Spinal cord (tissue), 10 donors: ENCODE results near the gene SEPTIN1. TPM values are rescaled to one million over a fixed set of nuclear protein-coding genes. Genes with fewer than 3 reads are reported as not detected.
A peak's percentile ranks its signal among the peaks of the same experiment; 100 is the strongest.
"Not testable (repeated sequence)": the region's sequence is repeated elsewhere in the genome, so short reads cannot be mapped to it uniquely, and the experiment has no call there.

Experiments
- DNase-seq, 6 donors: peaks; one replicate each; pipeline versions ENCODE4 v3.0.0 to v3.0.0-alpha.2; 2013 to 2015; ENCODE audit warnings: low spot score in 6 of 6, low read depth in 4 of 6
- H3K27ac ChIP-seq: one replicate; pipeline ENCODE4 v1.5.1; 2013; ENCODE audit warnings: low read depth, low read length, control low read depth
- H3K27me3 ChIP-seq: one replicate; pipeline ENCODE4 v1.6.1; 2013; ENCODE audit warnings: low read length; ENCODE audit not compliant: control insufficient read depth, insufficient read depth
- H3K36me3 ChIP-seq: one replicate; pipeline ENCODE4 v1.6.1; 2013; ENCODE audit warnings: low read length; ENCODE audit not compliant: control insufficient read depth, insufficient read depth
- H3K4me1 ChIP-seq: one replicate; pipeline ENCODE4 v1.6.1; 2013; ENCODE audit warnings: low read length; ENCODE audit not compliant: control insufficient read depth, insufficient read depth
- H3K4me3 ChIP-seq: one replicate; pipeline ENCODE4 v1.5.1; 2013; ENCODE audit warnings: low read depth, low read length, control low read depth
- H3K9me3 ChIP-seq: one replicate; pipeline ENCODE4 v1.6.1; 2013; ENCODE audit warnings: low read length; ENCODE audit not compliant: control insufficient read depth, insufficient read depth
- WGBS: methylation state at CpG from one replicate; pipeline ENCODE4 v1.1.5; 2013; ENCODE audit warnings: missing lambda C conversion rate; ENCODE audit not compliant: insufficient coverage; 5-methylcytosine and 5-hydroxymethylcytosine counted together
- polyA plus RNA-seq, 2 donors: library from polyadenylated mRNA; unstranded; fragments of 120-200 nt; gene quantifications; one replicate each; pipeline ENCODE4 v1.2.1, GENCODE V29; 2013; ENCODE audit not compliant: insufficient read length in 2 of 2
- total RNA-seq, 2 donors: library from RNA; depleted of rRNA in 1 of 2; stranded (reverse); fragments of 120-200 nt in 1 of 2; fragments of >200 nt in 1 of 2; gene quantifications; one replicate each; pipeline versions ENCODE4 v1.2.3 to v1.2.4, GENCODE V29; 2013 to 2014
- donor health status: healthy.

The SEPTIN1 gene
- total and polyA plus RNA-seq, 4 donors: 0.10 to 5.9 (median 2.7) TPM

DNA sequence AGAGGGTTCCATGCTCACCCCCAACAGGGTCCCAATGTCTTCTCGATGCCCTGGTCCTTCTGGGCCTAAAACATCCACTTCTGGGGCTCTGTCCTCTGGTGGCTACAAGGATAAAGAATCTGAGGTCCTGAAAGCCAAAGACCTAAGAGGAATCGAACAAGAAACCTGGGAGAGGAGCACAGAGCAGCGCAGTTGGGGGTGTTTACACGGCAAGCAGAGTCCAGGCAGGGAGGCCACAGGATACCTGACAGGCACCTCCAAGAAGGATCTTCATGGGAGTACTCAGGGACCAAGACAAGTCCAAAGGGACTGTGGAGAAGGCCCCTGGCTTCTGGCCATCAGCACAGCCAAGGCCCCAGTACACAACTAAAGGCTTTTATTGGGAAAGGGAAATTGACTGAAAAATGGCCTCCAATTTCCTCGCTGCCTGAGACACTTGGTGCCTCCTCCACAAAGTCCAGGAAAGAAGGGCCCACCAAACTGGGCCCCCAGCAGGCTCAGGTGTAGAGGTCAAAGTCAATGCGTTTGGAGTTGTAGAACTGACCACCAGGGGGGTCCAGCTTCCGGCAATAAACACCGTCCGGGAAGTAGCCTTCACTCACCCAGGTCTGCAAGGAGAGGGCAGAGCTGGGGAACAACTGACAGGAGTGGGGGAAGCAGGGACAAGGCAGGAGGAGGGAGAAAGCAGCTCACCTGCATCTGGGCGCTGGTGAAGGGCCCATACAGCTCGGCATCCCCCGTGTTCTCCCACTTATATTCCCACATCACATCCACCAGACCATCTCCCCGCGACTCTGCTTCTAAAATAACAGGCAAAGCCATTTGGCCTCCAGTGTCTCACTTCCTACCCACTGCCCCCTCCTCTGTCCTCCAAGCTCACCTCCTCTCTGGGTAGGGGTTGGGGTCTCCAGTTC, 29.6 kb downstream of the SEPTIN1 start:
- H3K27ac ChIP-seq: peak overlapping the region; percentile 73
- WGBS: 77% methylated on average over 8 of the region's 14 CpGs
- peaks cover 63% of the 10 kb centered on the region for H3K4me1 ChIP-seq
- H3K27me3 ChIP-seq: no peaks in the 10 kb centered on the region
- H3K4me3 ChIP-seq: no peak overlapping the region
- DNase-seq: no peak
- H3K9me3 ChIP-seq: no peaks in the 10 kb centered on the region
- H3K36me3 ChIP-seq: peaks cover 67% of the 10 kb centered on the region

DNA sequence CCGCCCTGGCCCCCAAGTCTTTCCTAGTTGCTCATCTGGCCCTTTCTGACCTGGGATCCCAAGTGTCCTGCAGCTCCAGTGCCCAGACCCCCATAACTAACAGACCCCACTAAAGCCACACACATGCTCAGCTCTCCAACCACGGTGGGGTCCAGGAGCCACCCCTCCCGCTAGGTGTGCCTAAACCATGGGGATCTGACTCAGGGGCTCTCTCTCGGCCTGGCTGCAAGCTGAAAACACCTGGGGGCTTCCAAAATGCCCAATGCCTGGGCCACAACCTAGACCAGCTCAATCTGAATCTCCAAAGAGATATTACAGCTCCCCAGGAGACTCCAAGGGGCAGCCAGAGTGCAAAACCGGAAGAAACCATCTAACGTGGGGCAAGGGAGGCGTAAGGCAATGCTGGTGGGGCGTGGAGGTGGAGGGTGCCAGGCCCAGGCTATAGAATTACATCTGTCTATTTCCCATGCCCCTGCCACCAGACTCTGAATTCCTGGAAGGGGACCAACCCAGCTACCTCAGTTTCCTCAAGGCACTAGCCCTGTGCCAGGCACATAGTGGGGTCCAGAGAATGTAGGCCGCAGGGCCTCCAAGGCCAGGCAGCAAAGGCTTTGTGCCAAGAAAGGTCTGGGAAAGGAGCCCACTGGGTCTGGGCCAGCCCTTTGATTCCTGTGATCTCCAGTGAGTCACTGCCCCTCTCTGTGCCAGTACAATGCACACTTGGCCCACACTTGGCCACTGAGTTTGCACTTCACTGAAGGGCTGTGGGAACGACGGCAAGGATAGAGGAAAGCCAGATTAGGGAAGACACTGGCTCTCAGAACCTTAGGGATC, 30.6 kb downstream of the SEPTIN1 start:
- no peaks in the 10 kb centered on the region for H3K9me3 ChIP-seq
- peaks cover 64% of the 10 kb centered on the region for H3K36me3 ChIP-seq
- no peak overlapping the region for H3K4me3 ChIP-seq
- H3K4me1 ChIP-seq: peaks cover 54% of the 10 kb centered on the region
- DNase-seq: peak in 4 of 6 donors; percentile 57 to 90 (median 66)
- no peaks in the 10 kb centered on the region for H3K27me3 ChIP-seq
- WGBS: 82% methylated on average over 8 of the region's 11 CpGs
- H3K27ac ChIP-seq: peak overlapping the region; percentile 73

DNA sequence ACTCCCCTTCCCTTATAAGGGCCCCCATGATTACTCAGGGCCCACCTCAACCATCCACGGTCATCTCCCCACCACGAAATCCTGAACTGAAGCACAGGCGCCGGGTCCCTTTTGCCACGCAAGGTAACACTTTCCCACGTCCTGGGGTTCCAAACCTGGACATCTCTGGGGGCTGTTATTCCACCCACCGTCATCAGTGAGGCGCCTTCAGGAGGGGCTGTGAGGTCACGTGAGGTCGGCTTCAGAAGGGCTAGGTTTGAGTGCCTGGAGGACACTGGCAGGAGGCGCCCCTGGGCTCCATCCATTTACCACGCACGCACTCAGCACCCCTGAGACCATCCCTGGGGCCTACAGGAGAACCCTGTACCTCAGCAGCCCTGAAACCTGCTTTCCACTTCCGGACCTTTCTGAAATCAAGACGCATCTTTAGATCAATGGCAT, 31.3 kb downstream of the SEPTIN1 start:
- peaks cover 46% of the 10 kb centered on the region for H3K4me1 ChIP-seq
- no peak for DNase-seq
- peak overlapping the region; percentile 40 for H3K27ac ChIP-seq
- 89% methylated on average over 15 of the region's 15 CpGs for WGBS
- no peaks in the 10 kb centered on the region for H3K27me3 ChIP-seq
- H3K9me3 ChIP-seq: no peaks in the 10 kb centered on the region
- H3K36me3 ChIP-seq: peaks cover 57% of the 10 kb centered on the region
- H3K4me3 ChIP-seq: no peak overlapping the region

DNA sequence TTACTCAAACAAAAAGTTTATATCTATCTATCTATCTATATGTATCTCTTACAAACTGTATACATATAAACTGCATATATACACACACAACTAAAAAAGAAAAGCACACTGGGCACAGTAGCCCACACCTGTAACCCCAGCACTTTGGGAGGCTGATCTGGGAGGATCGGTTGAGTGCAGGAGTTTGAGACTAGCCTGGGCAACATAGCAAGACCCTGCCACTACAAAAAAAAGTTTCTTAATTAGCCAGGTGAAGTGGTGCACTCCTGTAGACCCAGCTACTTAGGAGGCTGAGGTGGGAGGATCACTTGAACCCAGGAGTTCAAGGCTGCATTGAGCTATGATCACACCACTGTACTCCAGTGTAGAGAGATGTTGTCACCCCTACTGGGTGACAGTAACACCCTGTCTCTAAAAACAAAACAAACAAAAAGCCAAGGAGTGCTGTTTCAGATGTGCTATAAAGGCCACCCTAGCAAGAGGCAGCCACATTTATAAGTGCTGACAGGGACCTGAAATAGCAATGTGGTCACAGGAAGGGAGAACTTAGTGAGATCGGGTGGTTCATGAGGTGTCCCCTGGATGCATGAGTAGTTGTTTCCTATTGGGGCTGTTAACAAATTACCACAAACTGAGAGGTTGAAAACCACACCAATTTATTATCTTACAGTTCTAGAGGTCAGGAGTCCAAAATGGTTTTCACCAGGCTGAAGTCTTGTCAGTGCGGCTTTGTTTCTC, 32.1 kb downstream of the SEPTIN1 start:
- 79% methylated on average over 1 of the region's 3 CpGs for WGBS
- Histone ChIP-seq H3K27me3 (no peaks in the 10 kb centered on the region), H3K36me3 (peaks cover 54% of the 10 kb centered on the region), H3K9me3 (no peaks in the 10 kb centered on the region), H3K4me3 (no peak overlapping the region), H3K27ac (no peak overlapping the region), H3K4me1 (peaks cover 39% of the 10 kb centered on the region)
- DNase-seq: no peak

DNA sequence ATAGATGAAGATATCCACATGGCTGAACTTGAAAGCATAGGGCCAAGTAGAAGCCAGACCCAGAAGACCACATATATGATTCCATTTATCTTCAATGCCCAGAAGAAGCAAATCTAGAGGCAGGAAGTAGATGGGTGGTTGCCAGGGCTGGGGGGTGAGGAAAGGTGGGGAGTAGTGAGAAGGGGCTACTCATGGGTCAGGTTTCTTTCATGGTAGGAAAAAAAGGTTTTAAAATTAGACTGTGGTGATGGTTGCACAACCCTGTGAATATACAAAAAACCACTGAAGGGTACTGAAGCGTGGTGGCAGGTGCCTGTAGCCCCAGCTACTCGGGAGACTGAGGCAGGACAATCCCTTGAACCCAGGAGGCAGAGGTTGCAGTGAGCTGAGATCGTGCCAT, 32.7 kb downstream of the SEPTIN1 start:
- WGBS: 100% methylated on average over 2 of the region's 3 CpGs
- DNase-seq: no peak
- no peaks in the 10 kb centered on the region for H3K9me3 ChIP-seq
- H3K4me3 ChIP-seq: no peak overlapping the region
- H3K27me3 ChIP-seq: no peaks in the 10 kb centered on the region
- H3K27ac ChIP-seq: no peak overlapping the region
- peaks cover 38% of the 10 kb centered on the region for H3K4me1 ChIP-seq
- H3K36me3 ChIP-seq: peaks cover 54% of the 10 kb centered on the region

DNA sequence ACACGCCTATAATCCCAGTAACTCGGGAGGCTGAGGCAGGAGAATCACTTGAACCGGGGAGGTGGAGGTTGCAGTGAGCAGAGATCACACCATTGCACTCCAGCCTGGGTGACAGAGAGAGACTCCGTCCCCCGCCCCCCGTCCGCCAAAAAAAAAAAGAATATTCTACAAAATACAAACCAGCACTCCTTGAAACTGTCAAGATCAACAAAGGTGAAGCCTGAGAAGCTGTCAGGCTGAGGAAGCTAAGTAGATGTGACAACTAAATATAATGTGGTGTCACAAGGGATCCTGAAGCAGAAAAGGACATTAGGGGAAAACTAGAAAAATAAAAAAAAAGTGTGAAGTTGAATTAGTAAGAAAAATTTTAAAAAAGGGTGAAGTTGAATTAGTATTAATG, 33.4 kb downstream of the SEPTIN1 start:
- no CpG with 5 or more reads among the region's 7 CpGs for WGBS
- H3K27ac ChIP-seq: no peak overlapping the region
- peaks cover 52% of the 10 kb centered on the region for H3K36me3 ChIP-seq
- no peaks in the 10 kb centered on the region for H3K27me3 ChIP-seq
- no peaks in the 10 kb centered on the region for H3K9me3 ChIP-seq
- H3K4me1 ChIP-seq: peaks cover 31% of the 10 kb centered on the region
- no peak for DNase-seq
- H3K4me3 ChIP-seq: no peak overlapping the region

DNA sequence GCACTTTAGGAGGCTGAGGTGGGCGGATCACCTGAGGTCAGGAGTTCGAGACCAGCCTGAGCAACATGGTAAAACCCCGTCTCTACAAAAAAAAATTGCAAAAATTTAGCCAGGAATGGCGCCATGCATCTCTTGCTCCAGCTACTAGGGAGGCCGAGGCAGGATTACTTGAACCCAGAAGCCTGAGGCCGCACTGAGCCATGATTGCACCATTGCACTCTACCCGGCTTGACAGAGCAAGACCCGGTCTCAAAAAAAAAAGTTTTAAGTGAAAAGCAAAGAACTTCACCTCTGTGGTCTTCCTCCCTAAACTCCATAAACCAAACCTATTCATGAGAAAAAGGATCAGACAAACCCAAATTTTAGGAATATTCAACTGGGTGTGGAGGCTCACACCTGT, 34.2 kb downstream of the SEPTIN1 start:
- WGBS: 91% methylated on average over 6 of the region's 8 CpGs
- H3K27ac ChIP-seq: no peak overlapping the region
- DNase-seq: no peak

DNA sequence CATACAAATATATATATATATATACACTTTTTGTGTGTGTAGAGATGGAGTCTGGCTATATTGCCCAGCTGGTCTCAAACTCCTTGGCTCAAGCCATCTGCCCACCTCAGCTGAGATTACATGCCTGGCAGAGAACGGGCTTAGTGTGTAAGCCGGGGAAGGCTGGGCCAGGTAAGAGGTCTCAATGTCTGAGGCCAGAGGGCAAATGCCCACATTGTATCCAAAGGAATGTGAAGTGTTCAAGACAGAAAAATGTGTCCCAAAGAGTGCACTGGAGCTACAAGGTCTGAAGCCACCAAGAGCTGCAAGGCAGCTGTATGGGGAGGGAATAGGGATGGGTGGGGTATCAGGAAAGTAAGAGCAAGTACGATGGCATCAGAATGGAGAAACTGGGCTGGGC, 36.1 kb downstream of the SEPTIN1 start:
- peaks cover 33% of the 10 kb centered on the region for H3K36me3 ChIP-seq
- 100% methylated on average over 3 of the region's 3 CpGs for WGBS
- no peak overlapping the region for H3K4me3 ChIP-seq
- peaks cover 4% of the 10 kb centered on the region for H3K4me1 ChIP-seq
- no peaks in the 10 kb centered on the region for H3K9me3 ChIP-seq
- DNase-seq: no peak
- H3K27ac ChIP-seq: no peak overlapping the region
- H3K27me3 ChIP-seq: no peaks in the 10 kb centered on the region

More for the DNA sequence above, 34.2 kb downstream of the SEPTIN1 start:
- Histone ChIP-seq H3K36me3 (peaks cover 45% of the 10 kb centered on the region), H3K4me3 (no peak overlapping the region), H3K9me3 (no peaks in the 10 kb centered on the region), H3K4me1 (peaks cover 23% of the 10 kb centered on the region), H3K27me3 (no peaks in the 10 kb centered on the region)

DNA sequence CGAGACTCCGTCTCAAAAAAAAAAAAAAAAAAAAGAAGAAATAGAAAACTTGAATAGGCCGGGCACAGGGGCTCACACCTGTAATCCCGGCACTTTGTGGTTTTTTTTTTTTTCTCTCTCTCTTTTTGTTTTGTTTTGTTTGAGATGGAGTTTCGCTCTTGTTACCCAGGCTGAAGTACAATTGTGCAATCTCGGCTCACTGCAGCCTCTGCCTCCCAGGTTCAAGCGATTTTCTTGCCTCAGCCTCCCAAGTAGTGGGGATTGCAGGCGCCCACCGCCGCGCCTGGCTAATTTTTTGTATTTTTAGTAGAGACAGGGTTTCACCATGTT, 38.9 kb downstream of the SEPTIN1 start:
- not testable (repeated sequence) for DNase-seq, H3K4me3 ChIP-seq, H3K9me3 ChIP-seq, H3K4me1 ChIP-seq, H3K27ac ChIP-seq, H3K27me3 ChIP-seq
- WGBS: 98% methylated on average over 8 of the region's 11 CpGs
- peaks cover 15% of the 10 kb centered on the region for H3K36me3 ChIP-seq
